GM19463 (cell line): Measurements from ENCODE around the gene DZIP3.

ENCODE experiments used
- ATAC-seq: cut with Tn5 transposase; IDR thresholded peaks from one replicate; pipeline ENCODE4 v1.9.1; 2021; ENCODE audit warnings: mild to moderate bottlenecking, moderate library complexity; ENCODE audit not compliant: unreplicated experiment

DZIP3 gene, protein sequence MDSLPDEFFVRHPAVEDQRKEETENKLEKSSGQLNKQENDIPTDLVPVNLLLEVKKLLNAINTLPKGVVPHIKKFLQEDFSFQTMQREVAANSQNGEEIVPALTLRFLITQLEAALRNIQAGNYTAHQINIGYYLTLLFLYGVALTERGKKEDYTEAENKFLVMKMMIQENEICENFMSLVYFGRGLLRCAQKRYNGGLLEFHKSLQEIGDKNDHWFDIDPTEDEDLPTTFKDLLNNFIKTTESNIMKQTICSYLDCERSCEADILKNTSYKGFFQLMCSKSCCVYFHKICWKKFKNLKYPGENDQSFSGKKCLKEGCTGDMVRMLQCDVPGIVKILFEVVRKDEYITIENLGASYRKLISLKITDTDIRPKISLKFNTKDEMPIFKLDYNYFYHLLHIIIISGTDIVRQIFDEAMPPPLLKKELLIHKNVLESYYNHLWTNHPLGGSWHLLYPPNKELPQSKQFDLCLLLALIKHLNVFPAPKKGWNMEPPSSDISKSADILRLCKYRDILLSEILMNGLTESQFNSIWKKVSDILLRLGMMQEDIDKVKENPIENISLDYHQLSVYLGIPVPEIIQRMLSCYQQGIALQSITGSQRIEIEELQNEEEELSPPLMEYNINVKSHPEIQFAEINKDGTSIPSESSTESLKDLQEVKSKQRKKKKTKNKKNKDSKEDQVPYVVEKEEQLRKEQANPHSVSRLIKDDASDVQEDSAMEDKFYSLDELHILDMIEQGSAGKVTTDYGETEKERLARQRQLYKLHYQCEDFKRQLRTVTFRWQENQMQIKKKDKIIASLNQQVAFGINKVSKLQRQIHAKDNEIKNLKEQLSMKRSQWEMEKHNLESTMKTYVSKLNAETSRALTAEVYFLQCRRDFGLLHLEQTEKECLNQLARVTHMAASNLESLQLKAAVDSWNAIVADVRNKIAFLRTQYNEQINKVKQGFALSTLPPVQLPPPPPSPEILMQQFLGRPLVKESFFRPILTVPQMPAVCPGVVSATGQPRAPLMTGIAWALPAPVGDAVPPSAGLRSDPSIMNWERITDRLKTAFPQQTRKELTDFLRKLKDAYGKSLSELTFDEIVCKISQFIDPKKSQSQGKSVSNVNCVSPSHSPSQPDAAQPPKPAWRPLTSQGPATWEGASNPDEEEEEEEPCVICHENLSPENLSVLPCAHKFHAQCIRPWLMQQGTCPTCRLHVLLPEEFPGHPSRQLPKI

GRCh38 chr3:108589081-108589997 lies at the start of gene DZIP3, which contains the start of gene CIP2A:
Gene DZIP3, plus strand, starts transcription at chr3:108589722. Its CDS starts 15,685 bp downstream, at chr3:108605407.
Gene CIP2A, minus strand, starts transcription at chr3:108589438. Its CDS starts 63 bp downstream, at chr3:108589375.
- ATAC-seq: peak; percentile 89

DNA sequence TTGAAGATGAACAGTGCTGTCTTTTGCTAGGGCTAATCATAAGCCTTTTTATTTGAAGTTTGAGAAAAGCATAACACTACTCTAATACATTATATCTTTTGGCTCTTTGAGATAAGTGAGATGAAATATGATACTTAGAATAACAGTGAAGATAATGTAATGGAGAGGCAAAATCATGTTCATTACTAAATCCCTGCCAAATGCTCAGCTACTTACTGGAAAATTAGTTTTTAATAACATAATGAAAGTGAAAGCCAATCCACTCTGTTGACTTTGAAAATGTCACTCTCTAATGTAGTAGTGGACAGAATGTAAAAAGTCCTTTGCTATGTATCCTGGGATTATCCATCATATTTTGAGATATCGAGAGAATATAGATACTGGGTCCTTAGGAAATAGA lies 43.3 kb upstream of the DZIP3 start:
- no peak for ATAC-seq

- ATAC-seq: no peak
These were observed 42.8 kb upstream of the DZIP3 start for GRCh38 chr3:108546692-108547091.

DNA sequence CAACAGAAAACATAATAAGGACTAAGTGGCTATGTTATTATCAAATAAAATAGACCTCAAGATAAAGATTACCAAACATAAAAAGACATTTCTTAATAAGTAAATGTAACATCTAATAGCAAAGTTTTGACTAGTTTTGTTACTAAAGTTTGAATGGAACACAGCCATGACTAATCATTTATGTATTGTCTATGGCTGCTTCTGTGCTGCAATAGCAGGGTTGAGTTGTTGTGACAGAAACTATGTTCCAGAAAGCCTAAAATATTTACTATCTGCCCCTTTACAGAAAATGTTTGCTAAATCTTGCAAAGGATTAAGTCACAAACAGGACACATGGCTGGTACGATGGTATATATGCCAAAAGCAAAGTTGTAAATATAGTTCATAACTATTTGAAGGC lies 41.2 kb upstream of the DZIP3 start:
- ATAC-seq: no peak

GRCh38 chr3:108548886-108549285 lies 40.6 kb upstream of the DZIP3 start:
- no peak for ATAC-seq

DNA sequence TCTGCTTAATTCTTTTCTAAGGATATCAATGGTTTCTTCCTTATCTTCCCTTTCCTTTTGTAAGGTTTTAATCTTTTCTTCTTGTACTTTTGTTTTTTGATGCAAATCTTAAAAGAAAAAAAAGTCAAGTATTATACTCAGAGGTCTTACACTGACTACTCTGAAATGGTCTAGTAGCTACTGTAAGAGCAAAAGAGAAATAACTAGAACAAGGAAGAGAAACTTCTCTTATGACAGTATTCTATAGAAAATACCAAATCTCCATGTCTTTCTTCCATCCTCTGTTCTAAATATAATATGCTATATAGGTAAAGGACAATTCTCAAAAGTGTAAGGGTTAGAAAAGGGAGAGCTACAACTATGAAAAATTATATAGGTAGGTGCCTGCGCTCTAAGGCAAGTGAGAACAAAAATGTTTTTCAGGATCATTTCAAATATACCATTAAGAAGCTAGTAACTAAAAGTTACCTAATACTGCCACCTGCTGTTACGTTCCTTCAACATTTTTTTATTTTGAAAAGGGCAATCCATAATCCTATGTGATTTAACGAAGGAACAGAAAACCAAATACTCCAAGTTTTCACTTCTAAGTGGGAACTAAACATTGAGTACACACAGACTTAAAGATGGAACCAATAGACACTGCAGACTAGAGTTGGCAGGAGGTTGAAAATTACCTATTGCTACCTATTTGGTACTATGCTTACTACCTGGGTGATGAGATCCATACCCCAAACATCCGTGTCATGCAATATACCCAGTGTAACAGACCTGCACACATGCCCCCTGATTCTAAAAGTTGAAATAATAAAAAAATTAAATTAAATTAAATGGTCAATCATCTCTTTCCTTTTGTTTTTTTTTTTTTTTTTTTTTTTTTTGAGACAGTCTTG lies 37.0 kb upstream of the DZIP3 start:
- ATAC-seq: peak; percentile 64

- ATAC-seq: no peak
These were observed 35.3 kb upstream of the DZIP3 start for GRCh38 chr3:108554229-108554628.

GRCh38 chr3:108554913-108555571 lies 34.5 kb upstream of the DZIP3 start:
- ATAC-seq: no peak

GRCh38 chr3:108555966-108556581 lies 33.4 kb upstream of the DZIP3 start:
- no peak for ATAC-seq

DNA sequence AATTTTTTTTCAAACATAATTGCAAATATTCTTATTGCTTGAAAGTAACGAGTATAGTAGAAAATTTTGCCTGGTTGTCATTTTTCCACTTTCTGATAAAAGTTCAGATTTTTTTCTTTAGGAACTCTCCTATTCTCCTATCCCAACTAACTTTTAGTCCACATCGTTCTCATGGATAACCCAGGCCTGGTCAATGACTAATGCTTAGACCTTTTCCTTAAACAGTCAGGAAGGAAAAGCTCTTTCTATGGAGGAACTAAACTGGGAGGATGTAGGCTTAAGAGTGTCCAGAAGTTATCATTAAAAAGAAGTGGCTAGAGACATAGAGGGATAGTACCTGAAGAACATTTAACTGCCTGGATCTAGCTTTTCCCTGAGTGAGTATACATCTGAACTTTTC lies 27.0 kb upstream of the DZIP3 start:
- ATAC-seq: no peak

DNA sequence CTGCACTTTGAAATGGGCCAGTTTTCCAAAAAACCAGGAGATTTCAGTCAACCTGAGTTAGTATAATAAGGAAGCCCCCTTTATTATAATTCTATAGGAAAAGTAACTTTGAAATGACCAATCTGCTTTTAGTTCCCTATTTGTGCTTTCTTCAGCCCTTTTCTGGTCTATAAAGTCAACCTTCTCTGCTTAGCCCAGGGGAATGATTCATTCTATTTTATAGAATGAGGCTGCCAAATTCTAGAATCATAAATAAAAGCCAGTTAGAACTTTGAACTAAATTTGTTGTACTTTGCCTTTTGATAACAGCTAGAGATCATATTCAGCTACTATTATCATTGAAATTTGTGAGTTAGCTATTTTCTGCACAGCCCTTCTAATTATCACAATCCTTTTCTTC lies 25.0 kb upstream of the DZIP3 start:
- no peak for ATAC-seq

DNA sequence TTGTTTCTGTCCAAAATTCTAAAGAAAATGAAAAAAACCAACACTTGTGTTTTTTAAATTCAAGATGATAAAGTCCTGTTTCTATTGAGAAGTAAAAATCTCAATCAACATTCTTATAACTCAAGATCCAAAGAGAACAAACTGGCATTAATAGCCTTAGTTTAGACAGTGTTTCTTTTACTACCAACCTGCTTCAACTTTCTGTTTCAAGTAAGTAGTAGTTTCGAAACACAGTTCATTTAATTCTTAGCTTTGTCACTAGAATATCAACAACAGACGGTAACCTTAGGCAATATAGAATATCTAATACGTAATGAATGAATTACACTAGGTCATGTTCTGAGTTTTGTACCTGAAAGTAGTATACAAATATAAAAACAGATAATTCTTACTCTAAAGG lies 24.0 kb upstream of the DZIP3 start:
- ATAC-seq: no peak

GRCh38 chr3:108566599-108566998 lies 22.9 kb upstream of the DZIP3 start:
- ATAC-seq: no peak

- no peak for ATAC-seq
These were observed 20.2 kb upstream of the DZIP3 start for GRCh38 chr3:108569336-108569735.

- ATAC-seq: no peak
These were observed 11.5 kb upstream of the DZIP3 start for GRCh38 chr3:108578064-108578463.

DNA sequence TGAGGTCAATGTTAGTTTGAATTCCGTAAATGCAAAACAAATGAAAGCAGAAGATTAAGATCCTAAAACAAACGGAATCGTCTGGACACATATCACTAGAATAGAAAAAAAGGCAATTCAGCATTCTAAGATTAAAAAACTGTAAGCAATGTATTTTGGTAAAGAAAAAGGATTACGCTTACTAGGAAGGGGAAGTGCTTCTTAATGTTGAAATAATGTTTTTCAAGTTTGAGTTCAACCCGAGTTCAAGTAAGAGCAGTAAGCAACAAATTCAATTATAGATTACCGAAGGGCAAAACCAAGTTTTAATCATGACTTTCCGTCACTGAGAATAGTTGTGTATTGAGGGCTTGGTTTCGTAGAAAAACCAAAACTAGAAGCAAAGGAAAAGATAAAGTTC lies 921 bp upstream of the DZIP3 start:
- ATAC-seq: no peak

GRCh38 chr3:108589998-108590323 lies 439 bp downstream of the DZIP3 start:
- no peak for ATAC-seq

DNA sequence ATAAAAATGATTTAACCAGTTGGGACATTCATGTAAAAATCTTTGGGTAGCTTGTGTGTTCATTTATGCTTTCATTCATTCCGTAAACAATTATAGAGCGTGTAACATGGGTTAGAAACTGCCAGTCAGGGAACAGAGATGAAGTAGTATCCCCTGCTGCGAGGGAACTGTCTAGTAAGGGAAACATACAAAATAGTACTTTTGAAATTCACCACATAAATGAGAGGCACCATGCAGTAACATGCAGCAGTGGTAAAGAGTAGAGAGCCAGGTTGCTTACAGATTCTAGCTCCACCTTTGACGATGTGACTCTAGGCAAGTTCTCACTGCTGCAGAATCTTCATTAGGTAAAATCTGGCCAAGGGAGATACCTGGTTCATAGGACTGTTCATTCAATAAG lies 938 bp downstream of the DZIP3 start:
- no peak for ATAC-seq
